Measurements from ENCODE around the gene ANXA6.
"Not testable (repeated sequence)": the region's sequence is repeated elsewhere in the genome, so short reads cannot be mapped to it uniquely, and the experiment has no call there.

The ANXA6 gene

DNA sequence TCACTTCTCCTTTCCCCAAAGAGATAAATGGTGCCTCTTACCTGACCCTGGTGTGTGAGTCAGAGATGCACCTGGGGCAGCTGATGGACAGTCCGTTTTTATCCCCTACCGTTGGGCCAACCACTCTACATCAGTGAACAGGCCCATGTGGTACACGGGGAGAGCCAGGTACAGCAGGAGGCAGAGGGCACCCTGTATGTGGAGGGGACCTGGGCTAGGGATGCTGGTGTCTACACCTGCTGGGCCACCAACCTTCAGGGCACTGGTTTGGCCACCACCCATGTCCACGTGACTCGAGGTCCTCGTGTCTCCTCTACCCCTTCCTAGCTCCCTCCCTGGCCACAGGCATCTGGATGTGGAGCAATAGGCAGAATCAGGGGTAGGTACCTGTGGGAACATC, 22.7 kb upstream of the ANXA6 start:
- no peak for DNase-seq

DNA sequence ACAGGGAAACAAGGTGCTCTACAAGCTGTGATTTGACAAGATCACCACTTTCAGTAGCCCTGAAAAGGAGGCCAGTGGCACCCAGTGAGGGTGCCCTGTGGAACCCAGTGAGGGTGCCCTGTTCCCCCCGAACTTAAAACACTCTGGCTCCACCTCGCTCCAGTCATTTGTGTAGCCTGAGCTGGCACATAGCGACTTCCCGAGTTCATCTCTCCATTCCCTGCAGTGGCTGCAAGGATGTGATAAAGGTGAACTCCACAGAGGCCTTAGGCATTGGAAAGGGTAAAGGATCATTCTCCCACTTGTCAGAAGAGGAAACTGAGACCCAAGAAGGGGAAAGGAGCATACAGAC, 21.9 kb upstream of the ANXA6 start:
- DNase-seq = no peak

DNA sequence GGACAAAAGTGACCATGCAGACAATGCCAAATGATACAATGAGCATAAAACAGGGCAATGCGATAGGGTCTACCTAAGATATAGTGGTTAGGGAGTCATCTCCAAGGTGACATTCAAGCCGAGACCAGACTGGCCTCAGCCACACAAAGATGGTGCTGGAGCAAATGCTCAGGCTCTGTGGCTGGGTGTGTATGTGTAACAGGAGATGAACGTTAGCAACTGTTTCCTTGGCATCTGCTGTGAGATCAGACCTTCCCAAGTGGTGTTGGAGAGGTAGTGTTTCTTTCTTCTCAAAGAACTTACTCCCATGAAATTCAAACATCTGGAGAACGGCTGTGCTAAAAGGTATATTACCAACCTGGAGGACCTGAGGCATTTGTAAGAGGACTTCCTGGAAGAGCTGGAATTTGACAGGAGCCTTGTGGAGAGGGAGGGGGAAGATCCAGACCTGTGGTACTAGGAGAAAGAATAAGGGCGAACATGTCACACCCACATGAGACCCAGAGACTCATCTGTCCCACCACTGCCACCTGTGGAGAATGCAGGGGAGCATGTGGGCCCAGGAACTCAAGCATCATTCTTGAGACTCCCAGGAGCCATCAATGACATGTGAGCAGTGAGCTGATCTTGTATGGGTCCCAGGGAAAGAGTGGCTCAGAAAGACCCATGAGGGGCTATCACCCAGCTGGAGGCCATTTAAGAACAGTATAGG, 21.4 kb upstream of the ANXA6 start:
- no peak for DNase-seq

DNA sequence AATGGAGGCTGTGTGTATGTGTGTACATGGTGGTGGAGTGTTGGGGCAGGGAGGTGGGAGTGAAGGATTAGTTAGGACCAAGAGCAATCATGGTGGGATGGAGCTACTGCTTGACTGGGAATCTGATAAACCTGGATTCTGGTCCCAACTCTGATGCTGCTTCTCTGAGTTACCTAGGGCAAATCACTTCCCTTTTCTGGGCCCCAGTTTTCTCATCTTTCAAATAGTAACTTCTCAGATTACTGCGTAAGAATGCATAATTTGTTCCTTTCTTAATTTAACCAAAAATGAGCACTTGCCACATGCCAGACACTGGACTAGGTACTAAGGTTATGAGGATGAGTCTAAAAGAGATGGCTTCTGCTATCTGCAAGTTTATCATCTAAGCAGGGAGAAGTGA, 20.8 kb upstream of the ANXA6 start:
- no peak for DNase-seq

DNA sequence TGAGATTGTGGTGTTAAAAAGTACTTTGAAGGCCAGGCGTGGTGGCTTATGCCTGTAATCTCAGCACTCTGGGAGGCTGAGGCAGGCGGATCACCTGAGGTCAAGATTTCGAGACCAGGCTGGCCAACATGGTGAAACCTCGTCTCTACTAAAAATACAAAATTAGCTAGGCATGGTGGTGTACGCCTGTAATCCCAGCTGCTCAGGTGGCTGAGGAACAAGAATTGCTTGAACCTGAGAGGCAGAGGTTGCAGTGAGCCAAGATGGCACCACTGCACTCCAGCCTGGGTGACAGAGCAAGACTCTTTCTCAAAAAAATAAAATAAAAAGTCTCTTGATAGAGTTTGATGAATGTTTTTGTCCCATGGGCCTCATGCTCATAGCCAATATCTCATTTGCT, 18.7 kb upstream of the ANXA6 start:
- not testable (repeated sequence) for DNase-seq

DNA sequence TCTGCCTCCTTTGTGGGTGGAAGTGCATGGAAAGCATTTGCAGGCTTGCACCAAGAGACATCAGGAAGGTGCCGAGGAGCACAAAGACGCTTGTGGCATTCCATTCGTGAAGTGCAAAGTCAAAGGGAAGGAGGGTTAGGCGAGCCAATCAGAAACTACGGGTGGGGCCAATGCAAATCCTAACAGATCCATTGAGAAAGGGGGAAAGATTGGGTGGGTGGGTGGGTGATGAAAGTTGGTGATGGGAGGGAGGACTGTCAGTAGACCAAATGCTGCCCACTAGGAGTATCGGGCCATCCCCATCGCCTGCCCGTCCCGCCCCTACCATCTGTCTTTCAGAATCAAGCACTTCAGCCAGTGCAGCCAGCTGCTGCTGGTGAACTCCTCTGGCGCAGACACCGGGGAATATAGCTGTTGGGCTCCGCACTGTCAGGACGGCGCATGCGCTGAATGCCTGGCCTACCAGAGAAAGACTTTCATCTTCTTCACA, 17.1 kb upstream of the ANXA6 start:
- DNase-seq = no peak

DNA sequence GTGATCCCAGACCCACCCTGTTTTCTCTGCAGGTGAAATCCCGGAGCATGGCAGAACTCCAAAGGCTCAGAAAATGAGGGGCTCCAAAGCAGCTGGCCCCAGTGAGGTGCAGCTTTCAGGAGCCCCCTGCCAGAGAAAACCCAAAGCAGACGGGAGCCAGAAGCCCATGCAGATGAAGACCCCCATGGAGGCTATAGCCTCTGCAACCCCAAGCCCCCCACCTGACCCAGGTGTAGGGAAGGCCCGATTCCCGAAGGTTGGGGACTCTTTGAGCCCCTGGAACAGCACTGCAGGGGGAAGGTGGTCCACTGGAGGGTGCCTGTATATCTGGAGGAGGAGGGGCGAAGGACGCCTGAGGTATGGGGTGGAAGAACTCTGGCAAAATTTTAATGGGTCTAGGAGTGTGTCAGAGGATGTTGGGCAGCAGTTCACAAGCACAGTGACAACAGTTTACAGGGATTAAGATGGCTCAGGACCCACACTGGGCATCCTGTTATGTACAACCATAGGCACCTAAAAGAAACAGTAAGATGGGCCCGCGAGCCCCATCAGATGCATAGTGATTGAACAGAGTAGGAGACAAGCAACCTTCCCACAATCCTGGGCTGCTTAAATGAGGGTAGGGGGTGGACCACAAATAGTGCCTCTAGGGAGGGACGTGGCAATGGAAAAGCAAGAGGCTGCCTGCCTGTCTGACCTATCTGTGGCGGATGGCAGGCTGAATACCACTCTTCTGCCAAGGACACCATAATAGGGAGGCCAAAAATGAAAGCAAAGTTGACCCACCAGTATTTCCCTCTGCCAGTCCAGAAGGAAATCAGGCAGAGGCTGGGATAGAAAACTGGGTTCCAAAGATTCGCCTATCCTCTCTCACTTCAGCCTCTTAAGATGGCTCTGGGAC, 16.4 kb upstream of the ANXA6 start:
- DNase-seq = no peak

DNA sequence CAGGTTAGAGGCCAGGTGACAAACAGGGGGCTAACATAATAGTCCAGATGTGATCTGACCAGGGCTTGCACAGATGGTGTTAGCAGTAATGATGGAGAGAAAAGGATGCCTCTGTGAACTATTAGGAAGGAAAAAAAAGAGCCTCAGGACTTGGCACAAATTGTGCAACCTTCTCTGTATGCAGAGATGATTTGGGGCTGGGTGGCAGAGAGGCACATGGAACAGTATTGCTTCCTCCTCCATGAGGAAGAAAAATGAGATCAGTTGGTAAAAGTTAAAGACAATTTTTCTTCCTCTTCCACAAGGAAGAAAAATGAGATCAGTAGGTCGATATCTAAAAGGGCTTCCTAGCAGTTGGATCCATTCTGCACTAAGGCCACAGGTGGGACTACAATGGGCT, 13.9 kb upstream of the ANXA6 start:
- no peak for DNase-seq

DNA sequence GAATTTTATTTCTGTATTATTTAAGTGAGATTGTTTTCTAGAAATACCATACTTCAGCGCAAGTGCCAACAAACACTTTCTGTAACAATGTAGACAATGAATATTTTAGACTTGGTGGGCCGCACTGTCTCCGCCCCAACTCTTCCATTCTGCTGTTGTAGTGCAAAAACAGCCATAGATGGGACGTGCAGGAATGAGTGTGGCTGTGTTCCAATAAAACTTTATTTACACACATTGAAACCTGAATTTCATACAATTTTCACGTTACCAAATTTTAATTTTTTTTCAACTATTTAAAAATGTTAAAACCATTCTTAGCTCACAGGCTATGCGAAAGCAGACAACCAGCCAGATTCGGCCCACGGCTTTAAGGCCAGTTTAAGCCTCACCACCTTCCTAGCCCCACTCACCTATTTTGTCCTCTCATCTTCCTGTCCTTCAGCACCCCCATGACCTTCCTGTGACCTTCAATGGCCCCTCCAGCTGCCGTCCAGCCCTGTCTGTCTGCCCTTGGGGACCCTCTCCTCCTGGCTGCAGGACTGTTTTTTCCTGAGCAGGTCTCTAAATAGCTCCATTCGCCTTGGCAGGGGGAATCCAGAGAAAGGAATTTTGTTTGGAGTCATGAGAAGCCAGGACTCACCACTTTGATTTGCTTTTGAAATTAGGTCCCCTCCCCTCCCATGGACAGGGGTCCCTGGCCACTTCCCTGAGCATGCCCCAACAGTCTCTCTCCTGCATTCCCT, 11.2 kb upstream of the ANXA6 start:
- DNase-seq = no peak

DNA sequence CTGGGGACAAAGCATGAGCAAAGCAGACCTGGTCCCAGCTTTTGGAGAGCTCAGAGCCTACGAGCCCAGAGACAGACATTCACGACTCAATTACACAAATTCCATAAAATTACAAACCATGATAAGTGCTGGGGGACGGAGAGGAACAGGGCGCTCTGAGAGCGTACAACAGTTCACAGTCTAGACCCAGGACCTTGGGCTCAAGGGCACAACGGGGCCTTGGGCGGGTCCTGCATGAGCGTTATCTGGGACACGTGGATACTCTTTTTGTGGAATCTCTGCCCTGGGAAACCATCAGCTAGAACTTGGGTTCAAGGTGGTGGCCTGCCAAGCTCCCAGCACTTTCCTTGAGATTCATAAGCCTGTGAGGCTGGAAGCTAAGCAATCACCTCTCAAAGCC, 9.4 kb upstream of the ANXA6 start:
- no peak for DNase-seq

DNA sequence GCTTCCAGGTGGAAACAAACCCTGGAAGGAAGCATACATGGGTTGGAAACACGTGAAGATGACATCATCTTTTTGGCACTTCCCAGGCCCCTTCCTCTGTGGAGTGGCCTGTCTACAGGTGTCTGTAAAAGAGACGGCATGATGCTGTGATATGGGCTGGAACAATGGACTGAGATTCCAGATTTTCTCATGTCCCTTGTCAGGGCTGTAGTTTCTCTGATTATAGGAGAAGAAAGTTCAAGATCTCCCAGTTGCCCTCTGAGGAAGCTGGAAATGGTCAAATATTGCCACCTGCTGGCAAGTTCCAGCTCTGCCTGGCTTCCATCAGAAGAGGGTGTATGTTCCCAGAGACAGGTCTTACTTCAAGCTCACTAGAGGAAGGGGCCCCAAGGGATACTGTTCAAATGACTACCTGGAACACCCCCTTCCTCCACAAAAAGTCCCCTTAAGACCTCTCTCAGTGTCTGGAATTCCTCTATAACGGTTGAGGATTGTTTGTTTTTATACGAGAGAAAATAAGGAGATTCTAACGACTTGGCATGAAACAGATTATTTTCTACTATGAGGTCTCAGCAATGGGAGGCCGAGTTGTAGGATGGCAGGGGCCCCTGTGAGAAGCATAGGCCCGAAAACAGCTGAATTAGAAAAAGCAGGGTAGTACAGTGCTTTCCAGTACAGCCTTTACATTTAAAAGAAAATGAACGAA, 7.3 kb upstream of the ANXA6 start:
- peak; percentile 37 to 72 for DNase-seq

DNA sequence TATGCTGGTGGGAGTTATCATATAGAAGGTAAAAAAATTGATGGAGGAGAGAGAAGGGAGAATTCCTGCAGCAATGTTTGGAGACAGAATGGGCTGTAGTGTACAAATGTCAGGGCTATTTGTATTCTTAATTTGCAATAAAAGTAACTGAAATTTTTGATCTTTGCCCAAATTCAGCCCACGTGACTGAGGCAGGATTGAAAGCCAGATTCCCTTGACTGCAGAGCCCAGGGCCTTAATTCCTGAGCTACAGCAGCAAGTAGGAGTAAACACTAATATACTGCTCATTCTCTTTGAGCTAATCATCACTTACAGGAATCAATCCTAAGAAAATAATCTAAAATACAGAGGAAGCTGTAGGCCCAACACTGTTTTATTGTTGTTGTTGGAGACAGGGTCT, 5.2 kb upstream of the ANXA6 start:
- DNase-seq = no peak

DNA sequence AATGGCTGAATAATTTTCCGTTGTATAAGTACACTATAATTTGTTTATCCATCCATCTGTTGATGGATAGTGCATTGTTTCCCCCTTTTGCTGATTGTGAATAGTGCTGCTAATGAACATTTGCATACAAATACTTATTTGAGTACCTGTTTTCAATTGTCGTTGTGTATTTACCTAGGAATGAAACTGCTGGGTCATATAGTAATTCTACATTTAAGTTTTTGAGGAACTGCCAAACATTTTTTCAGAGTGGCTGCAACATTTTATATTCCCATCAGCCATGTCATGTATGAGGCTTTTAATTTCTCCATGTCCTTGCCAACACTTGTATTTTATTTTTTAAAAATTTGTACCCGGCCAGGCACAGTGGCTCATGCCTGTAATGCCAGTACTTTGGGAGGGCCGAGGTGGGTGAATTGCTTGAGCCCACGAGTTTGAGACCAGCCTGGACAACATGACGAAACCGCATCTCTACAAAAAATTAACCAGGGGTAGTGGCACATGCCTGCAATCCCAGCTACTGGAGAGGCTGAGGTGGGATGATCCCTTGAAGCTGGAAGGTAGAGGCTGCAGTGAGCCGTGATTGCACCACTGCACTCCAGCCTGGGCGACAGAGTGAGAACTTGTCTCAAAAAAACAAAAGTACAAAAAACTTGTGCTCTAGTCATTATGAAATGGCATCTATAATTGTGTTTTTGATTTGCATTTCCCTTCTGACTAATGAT, 2.2 kb upstream of the ANXA6 start:
- no peak for DNase-seq

DNA sequence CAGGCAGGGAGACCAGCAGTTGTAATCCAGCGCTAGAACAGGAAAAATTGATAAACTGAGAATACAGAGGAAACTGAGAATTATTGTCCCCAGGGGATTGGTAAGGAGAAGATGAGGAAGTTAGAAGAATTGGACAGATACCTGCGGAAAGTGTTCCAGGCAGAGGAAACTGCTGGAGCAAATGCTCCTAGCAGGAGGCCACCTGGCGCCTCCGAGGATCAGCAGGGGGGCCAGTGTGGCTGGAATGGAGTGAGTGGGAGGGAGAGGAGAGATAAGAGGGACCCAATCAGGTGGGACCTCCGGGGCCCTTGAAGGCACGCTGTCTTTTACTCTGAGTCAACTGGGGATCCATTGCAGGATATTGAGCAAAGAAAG, 695 bp upstream of the ANXA6 start:
- no peak for DNase-seq

DNA sequence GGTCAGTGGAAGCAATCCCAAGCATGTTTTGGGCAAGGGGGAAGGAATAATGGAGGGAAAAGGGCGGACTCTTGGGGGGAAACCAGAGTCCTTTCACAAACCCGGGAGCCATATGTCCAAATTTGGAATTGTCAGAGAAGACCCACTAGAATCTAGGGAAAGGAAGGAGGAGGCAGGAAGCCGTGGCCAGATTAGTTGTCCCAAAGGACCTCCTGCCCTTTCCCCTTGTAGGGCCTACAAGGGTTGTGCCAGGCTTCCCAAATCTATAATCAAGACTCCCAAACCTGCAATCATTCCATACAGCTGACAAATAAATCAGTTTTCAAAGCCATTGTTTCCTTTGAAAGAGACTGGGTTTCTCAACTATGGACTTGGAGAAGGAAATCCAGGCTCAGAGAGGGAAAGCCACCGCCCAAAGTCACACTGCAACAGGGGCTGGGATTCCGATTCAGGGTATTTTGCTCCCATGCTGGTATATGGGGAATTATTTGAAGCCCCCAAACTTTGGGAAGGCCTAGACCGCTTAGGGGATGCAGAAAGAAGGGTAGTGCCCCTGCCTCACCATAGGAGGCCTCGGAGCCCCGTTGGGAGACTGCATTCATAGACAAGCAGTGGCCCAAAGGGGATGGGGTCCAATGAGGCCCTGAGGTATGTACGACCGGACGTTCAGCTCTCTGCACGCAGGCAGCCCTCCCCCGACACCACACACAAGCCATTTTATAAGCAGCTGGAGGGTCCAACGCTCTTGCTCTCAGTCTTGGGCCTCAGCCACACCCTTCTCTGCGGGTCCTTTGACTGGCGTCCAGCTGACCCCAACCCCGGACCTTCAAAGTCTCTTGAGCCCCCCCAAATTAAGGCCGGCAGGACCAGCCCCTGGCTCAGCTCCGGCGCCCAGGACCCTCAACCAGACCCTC, 815 bp downstream of the ANXA6 start:
- DNase-seq = peak in 1 of 2 experiments; percentile 42

DNA sequence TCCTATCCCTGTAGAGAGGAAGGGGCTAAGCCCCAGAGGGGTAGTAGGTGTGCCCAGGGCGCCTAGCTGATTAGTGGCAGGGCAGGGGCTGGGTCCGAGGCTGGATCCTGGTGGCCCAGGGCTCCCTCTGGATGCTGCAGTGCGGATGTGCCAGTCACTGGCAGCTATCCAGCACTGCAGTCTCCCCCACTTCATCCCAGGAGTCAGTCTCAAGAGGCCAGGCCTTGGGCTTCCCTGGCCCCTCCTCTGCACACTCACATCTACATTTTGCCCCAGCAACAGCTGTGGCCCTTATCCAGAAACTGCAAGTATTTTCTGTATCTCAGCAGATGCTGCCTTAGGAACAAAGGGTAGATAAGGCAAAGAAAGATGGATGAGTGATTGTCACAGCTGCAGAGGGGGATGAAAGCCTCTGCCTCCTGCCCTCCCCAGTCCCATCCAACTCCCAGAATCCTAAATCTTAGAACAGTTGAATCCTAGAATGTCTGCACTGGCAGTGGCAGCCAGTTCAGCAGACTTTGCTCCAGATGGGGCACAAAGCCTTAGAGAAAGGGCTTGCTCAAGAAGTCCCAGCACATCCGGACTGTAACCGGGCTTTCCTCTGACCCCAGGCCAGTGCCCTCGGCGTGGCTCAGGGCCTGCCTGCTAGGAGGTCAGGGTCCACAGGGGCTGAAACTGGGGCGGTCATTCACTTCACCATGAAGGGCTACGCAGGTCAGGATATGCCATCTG, 1.6 kb downstream of the ANXA6 start:
- DNase-seq = peak; percentile 39 to 63

DNA sequence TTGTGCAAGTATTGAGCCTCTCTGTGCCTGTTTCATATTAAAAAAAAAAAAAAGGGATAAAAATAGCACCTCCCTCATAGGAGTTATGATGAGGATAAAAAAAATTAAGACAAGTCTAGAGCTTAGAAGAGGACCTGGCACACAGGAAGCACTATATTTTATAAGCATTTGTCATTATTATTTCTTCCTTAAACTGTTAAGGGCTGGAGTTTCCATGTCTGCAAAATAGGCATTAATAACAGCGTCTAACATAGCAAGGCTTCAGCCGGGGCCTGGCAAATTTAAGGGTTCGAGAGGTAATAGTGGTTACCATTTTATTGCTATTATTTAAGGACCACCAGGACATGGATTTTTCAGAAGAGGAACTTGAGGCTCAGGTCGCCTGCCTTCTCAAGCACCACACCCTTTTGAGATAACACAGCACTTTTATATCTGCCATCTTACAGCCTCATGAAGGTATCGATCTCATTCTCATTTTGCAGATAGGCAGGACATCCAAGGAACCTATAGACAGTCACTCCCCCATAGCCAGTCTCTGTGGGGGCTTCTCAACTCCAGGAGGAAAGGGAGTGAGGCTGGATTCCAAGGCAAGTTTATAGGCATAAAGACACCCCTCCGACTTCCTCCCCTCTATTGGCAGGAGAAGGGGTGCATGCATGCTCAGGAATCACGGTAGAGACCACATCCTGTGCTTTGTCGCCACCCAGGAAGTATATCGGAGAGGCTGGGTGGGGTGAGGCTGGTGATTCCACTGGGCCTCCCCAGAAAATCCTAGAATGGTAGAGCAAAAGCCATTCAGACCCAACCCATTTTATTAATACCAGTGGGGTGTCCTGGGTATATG, 2.4 kb downstream of the ANXA6 start:
- peak in 1 of 2 experiments; percentile 63 for DNase-seq

DNA sequence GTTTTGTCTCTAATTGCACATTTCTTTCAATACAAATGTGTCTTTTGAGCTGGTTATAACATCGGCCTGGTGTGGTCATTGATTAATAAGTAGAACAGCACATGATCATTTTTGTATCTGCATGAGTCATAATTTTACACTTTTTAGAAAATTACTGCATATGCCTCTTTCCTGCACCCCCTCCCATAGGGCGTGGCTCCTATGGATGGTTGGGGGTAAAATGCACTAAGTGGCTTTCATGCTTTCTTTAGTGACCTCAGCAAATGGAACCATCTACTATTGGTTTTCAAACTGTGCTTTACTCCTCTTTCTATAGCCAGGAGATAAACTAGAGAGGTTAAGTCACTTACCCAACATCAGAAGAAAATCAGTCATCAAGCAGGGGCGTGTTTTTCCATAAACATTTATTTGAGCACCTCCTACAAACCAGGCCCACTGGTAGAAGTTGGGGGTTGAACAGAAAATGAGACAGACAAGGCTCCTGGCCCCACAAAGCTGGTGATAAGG, 3.8 kb downstream of the ANXA6 start:
- DNase-seq = no peak

DNA sequence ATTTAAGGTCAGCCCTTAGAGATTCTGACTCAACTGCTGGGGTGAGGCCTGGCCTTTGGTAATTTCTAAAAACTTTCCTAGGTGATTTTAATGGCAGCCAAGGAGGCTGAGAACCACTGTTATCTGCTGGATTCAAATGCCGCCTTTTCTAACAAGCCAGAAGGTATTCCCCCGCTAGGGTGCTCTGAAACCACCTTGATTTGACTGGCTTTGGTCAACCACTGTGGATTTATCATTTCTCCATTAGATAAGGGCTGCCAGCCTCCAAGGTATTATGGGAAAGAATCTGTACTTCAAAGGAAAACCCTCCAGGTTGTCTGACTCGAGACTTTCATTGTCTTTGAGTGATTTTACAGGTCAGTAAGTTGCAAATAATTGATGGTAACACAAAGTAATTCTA, 4.3 kb downstream of the ANXA6 start:
- DNase-seq = no peak

Data from SW 1271 (cell line).